Aorta (tissue), 5 donors: ENCODE results near the gene EDEM1. TPM values are rescaled to one million over a fixed set of nuclear protein-coding genes. Genes with fewer than 3 reads are reported as not detected.
"Not testable (repeated sequence)": the region's sequence is repeated elsewhere in the genome, so short reads cannot be mapped to it uniquely, and the experiment has no call there.

ENCODE experiments used
- ATAC-seq: fragments of 200-7000 bp; cut with Tn5 transposase; one replicate; pipeline ENCODE4 v1.9.1; 2022; ENCODE audit warnings: moderate library complexity; ENCODE audit not compliant: low FRiP score
- DNase-seq, 2 donors: peaks; one replicate each; pipeline ENCODE4 v3.0.0-alpha.2; 2020
- H3K27ac ChIP-seq, 2 donors: one replicate each; pipeline ENCODE4 v1.5.1; 2013; ENCODE audit warnings: low read length in 2 of 2, mild to moderate bottlenecking in 2 of 2, moderate library complexity in 2 of 2, control low read depth in 1 of 2, inconsistent platforms in 1 of 2, low read depth in 1 of 2
- H3K27me3 ChIP-seq, 2 donors: one replicate each; pipeline ENCODE4 v1.6.1; 2013; ENCODE audit warnings: control low read depth in 1 of 2, low read length in 1 of 2, mild to moderate bottlenecking in 1 of 2, moderate library complexity in 1 of 2; ENCODE audit not compliant: insufficient read depth in 2 of 2, control insufficient read depth in 1 of 2
- H3K36me3 ChIP-seq, 2 donors: one replicate each; pipeline ENCODE4 v1.6.1; 2013; ENCODE audit warnings: control low read depth in 1 of 2, low read length in 1 of 2, mild to moderate bottlenecking in 1 of 2; ENCODE audit not compliant: insufficient read depth in 2 of 2, control insufficient read depth in 1 of 2
- H3K4me1 ChIP-seq, 2 donors: one replicate each; pipeline ENCODE4 v1.6.1; 2013; ENCODE audit warnings: low read length in 2 of 2, control low read depth in 1 of 2, mild to moderate bottlenecking in 1 of 2, moderate library complexity in 1 of 2; ENCODE audit not compliant: insufficient read depth in 2 of 2, control insufficient read depth in 1 of 2
- H3K4me3 ChIP-seq, 2 donors: one replicate each; pipeline ENCODE4 v1.5.1; 2013; ENCODE audit warnings: low read length in 2 of 2, control low read depth in 1 of 2, mild to moderate bottlenecking in 1 of 2
- H3K9me3 ChIP-seq: one replicate; pipeline ENCODE4 v1.6.1; 2013; ENCODE audit warnings: mild to moderate bottlenecking, low read length; ENCODE audit not compliant: control insufficient read depth
- WGBS, 2 donors: extraction: QIAGEN DNeasy Blood & Tissue Kit; methylation state at CpG; one replicate each; pipeline ENCODE4 v1.1.7; 2013; 5-methylcytosine and 5-hydroxymethylcytosine counted together
- intact Hi-C, 2 donors: fragments of 100-400 bp; cut with DNase I; formaldehyde crosslinking; loops; one replicate each; pipeline versions ENCODE4 v1.14.2 to v1.15.0; 2022
- polyA plus RNA-seq, 2 donors: library from polyadenylated mRNA; stranded (reverse); fragments of 200-250 nt; gene quantifications; one replicate each; pipeline ENCODE4 v1.2.3, GENCODE V29; 2013
- total RNA-seq, 2 donors: library from RNA; stranded (reverse); fragmentation: NEBNext Ultra II Directional; extraction: Animal tissue kit (Norgen Biotek cat#: 25700); gene quantifications; one replicate each; pipeline ENCODE4 v1.2.1, GENCODE V29; 2021
- donor health status: healthy with polysubstance abuse.
- donor health status: Bipolar disorder and iron deficiency.
- donor health status: DM: no; HTN: no; CAD: no.
- donor health status: DM: no; HTN: no; CAD: no.
- donor health status: DM: yes; HTN: yes; CAD: no.

The EDEM1 gene
- total and polyA plus RNA-seq, 4 donors: 4.0 to 37.9 (median 21.1) TPM

- H3K27me3 ChIP-seq: no peaks in the 10 kb centered on the region
- intact Hi-C loops: no loop called here
- no peaks in the 10 kb centered on the region for H3K4me1 ChIP-seq
- H3K36me3 ChIP-seq: no peaks in the 10 kb centered on the region
- 43 to 50% methylated on average over 6 of the region's 6 CpGs for WGBS, 2 donors
- no peak for ATAC-seq
- DNase-seq: no peak
- H3K9me3 ChIP-seq: no peaks in the 10 kb centered on the region
- H3K27ac ChIP-seq: no peak overlapping the region
- H3K4me3 ChIP-seq: no peak overlapping the region
Measured at GRCh38 chr3:5231074-5231473, 43.6 kb downstream of the EDEM1 start.

- Histone ChIP-seq H3K27ac (no peak overlapping the region), H3K9me3 (no peaks in the 10 kb centered on the region), H3K36me3 (no peaks in the 10 kb centered on the region), H3K4me1 (no peaks in the 10 kb centered on the region), H3K27me3 (no peaks in the 10 kb centered on the region), H3K4me3 (no peak overlapping the region)
- intact Hi-C loops: no loop called here
- WGBS, 2 donors: 10 to 20% methylated on average over 2 of the region's 2 CpGs
- DNase-seq (no peak), ATAC-seq (no peak)
Measured at GRCh38 chr3:5231487-5231886, 44.0 kb downstream of the EDEM1 start.

GRCh38 chr3:5232570-5232969 lies 45.1 kb downstream of the EDEM1 start:
- 62 to 63% methylated on average over 6 of the region's 6 CpGs for WGBS, 2 donors
- ATAC-seq: no peak
- DNase-seq: no peak
- H3K4me1 ChIP-seq: no peaks in the 10 kb centered on the region
- H3K4me3 ChIP-seq: no peak overlapping the region
- intact Hi-C loops: no loop called here
- no peaks in the 10 kb centered on the region for H3K36me3 ChIP-seq
- no peaks in the 10 kb centered on the region for H3K27me3 ChIP-seq
- H3K9me3 ChIP-seq: no peaks in the 10 kb centered on the region
- no peak overlapping the region for H3K27ac ChIP-seq

GRCh38 chr3:5233026-5233425 lies 45.5 kb downstream of the EDEM1 start:
- Histone ChIP-seq H3K36me3 (no peaks in the 10 kb centered on the region), H3K4me3 (no peak overlapping the region), H3K9me3 (no peaks in the 10 kb centered on the region), H3K4me1 (no peaks in the 10 kb centered on the region), H3K27ac (no peak overlapping the region), H3K27me3 (no peaks in the 10 kb centered on the region)
- 44 to 67% methylated on average over 2 of the region's 2 CpGs for WGBS, 2 donors
- no peak for DNase-seq
- intact Hi-C loops: no loop called here
- no peak for ATAC-seq

- H3K4me3 ChIP-seq: no peak overlapping the region
- ATAC-seq (no peak), DNase-seq (no peak)
- H3K36me3 ChIP-seq: no peaks in the 10 kb centered on the region
- no peaks in the 10 kb centered on the region for H3K9me3 ChIP-seq
- H3K27me3 ChIP-seq: no peaks in the 10 kb centered on the region
- WGBS, 2 donors: 87 to 90% methylated on average over 7 of the region's 7 CpGs
- H3K27ac ChIP-seq: no peak overlapping the region
- H3K4me1 ChIP-seq: no peaks in the 10 kb centered on the region
- intact Hi-C loops: no loop called here
Measured at GRCh38 chr3:5235655-5236054, 48.1 kb downstream of the EDEM1 start.

- Histone ChIP-seq H3K4me1 (no peaks in the 10 kb centered on the region), H3K4me3 (no peak overlapping the region), H3K27ac (no peak overlapping the region), H3K27me3 (no peaks in the 10 kb centered on the region), H3K9me3 (peaks cover 1% of the 10 kb centered on the region), H3K36me3 (no peaks in the 10 kb centered on the region)
- no peak for ATAC-seq
- WGBS, 2 donors: 47 to 52% methylated on average over 5 of the region's 5 CpGs
- intact Hi-C loops: no loop called here
- no peak for DNase-seq
Measured at GRCh38 chr3:5238545-5238944, 51.0 kb downstream of the EDEM1 start.

- no peaks in the 10 kb centered on the region for H3K36me3 ChIP-seq
- H3K27ac ChIP-seq: no peak overlapping the region
- no peaks in the 10 kb centered on the region for H3K4me1 ChIP-seq
- H3K4me3 ChIP-seq: no peak overlapping the region
- no peak for DNase-seq
- 24 to 33% methylated on average over 4 of the region's 4 CpGs for WGBS, 2 donors
- no peaks in the 10 kb centered on the region for H3K27me3 ChIP-seq
- peaks cover 1% of the 10 kb centered on the region for H3K9me3 ChIP-seq
- intact Hi-C loops: no loop called here
- no peak for ATAC-seq
Measured at GRCh38 chr3:5239602-5240001, 52.1 kb downstream of the EDEM1 start.

GRCh38 chr3:5240740-5241139 lies 53.2 kb downstream of the EDEM1 start:
- no peaks in the 10 kb centered on the region for H3K4me1 ChIP-seq
- no peaks in the 10 kb centered on the region for H3K36me3 ChIP-seq
- H3K4me3 ChIP-seq: no peak overlapping the region
- ATAC-seq (no peak), DNase-seq (no peak)
- H3K27ac ChIP-seq: no peak overlapping the region
- no peaks in the 10 kb centered on the region for H3K27me3 ChIP-seq
- intact Hi-C loops: no loop called here
- H3K9me3 ChIP-seq: peaks cover 1% of the 10 kb centered on the region
- 36 to 47% methylated on average over 1 of the region's 1 CpG for WGBS, 2 donors

GRCh38 chr3:5242785-5243184 lies 55.3 kb downstream of the EDEM1 start:
- H3K9me3 ChIP-seq, H3K27ac ChIP-seq, intact Hi-C loops, H3K27me3 ChIP-seq, H3K4me1 ChIP-seq, H3K4me3 ChIP-seq, ATAC-seq, H3K36me3 ChIP-seq, DNase-seq: not testable (repeated sequence)
- WGBS, 2 donors: 82 to 92% methylated on average over 18 to 23 of the region's 23 CpGs
